Suprapubic skin (tissue), 3 donors: Measurements from ENCODE around the gene MLXIP.

ENCODE experiments used
- CTCF ChIP-seq, 2 donors: fragments of 200-600 bp in 1 of 2; fragments of 450-650 bp in 1 of 2; sonication (generic) in 1 of 2; IDR thresholded peaks; one replicate each; pipeline ENCODE4 v1.5.1; 2016 to 2019; ENCODE audit warnings: antibody characterized with exemption in 2 of 2, mild to moderate bottlenecking in 1 of 2, moderate library complexity in 1 of 2
- POLR2A ChIP-seq, 2 donors: fragments of 450-650 bp; IDR thresholded peaks; one replicate each; pipeline ENCODE4 v1.6.1; 2017; ENCODE audit warnings: antibody characterized with exemption in 2 of 2, mild to moderate bottlenecking in 2 of 2, moderate library complexity in 2 of 2

DNA sequence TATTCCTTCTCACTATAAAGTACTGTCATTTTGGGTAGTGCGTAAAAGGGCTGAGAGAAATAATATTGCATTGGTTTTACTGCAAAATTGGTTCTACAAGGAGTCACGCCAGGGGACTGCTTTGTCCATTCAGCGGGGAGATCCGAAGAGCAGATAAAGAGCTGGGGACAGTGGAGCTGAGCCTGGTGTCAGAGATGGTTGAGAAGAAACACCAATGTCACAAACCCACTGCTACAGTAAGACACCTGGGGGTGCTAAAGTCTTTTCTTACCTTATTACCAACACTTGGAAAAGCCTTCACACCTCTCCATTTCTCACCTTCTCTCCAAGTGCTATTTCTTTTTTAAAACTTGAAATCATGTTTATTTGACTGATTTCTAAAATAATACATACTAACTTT, 81.3 kb downstream of the MLXIP start:
- TF ChIP-seq CTCF (IDR thresholded peaks at IDR 0.05) (no peak), POLR2A (IDR thresholded peaks at IDR 0.05) (no peak)
